ENCODE data around the gene TBXT.

DNA sequence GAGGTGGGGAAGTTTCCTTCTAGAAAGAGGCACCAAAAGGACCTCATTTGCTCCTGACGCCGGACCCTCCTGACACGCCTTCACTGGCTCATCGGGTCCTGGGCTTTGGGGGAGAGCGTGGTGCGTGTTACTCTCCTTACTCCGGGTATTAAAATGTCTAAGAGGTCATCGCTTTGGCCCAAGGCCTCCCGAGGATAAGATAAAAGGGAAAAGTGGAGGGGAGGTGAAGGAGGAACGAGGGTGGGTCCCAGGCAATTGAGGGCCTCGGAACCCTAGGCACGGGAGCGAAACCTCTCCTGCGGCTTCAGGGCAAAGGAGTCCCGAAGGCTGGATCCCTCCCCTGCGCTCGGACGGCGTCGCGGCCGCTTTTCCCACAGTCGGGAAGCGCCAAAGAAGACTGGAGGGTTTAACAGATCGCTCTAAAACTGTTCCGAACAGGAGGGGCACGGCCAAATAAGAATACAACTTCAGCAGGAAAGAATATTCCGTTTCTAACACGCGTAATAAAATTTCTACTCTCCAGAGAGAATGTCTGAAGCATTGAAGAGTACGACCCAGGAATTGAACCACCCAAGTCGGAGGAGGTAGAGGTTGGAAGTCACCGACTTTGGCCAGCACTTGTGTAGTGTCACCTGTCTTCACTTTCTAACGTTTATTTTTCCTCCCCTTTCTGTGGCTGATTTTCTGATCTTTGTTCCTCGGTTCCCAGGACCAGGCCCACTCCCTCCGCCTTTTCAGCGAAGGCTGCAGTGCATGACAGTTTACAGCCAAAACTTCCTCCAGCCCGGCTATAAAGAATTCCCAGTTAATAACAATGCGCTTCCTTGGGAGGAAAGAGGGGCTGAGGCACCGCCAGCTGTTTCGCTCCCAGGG is 2.1 kb upstream of the TBXT start:
- TF ChIP-seq CTCF (IDR thresholded peaks at IDR 0.05; ENCODE audit: insufficient read depth, low read length, poor library complexity, severe bottlenecking) (no peak), EZH2phosphoT487 (conservative IDR thresholded peaks at IDR 0.05; ENCODE audit: low read length) (no peak)
